Large intestine (tissue), 3 donors: ENCODE results near the gene SYNPO2. TPM values are rescaled to one million over a fixed set of nuclear protein-coding genes. Genes with fewer than 3 reads are reported as not detected.
A peak's percentile ranks its signal among the peaks of the same experiment; 100 is the strongest.
"Not testable (repeated sequence)": the region's sequence is repeated elsewhere in the genome, so short reads cannot be mapped to it uniquely, and the experiment has no call there.

Experiments used
- DNase-seq, 2 donors: peaks; one replicate each; pipeline versions ENCODE4 v3.0.0 to v3.0.0-alpha.2; 2013
- H3K27ac ChIP-seq: one replicate; pipeline ENCODE4 v1.5.1; 2013; ENCODE audit warnings: low read length
- H3K27me3 ChIP-seq: 2 replicates; pipeline ENCODE4 v1.6.1; 2013; ENCODE audit warnings: low read length; ENCODE audit not compliant: control insufficient read depth, insufficient read depth
- H3K36me3 ChIP-seq: 2 replicates; pipeline ENCODE4 v1.6.1; 2013; ENCODE audit warnings: low read length; ENCODE audit not compliant: control insufficient read depth, insufficient read depth
- H3K4me1 ChIP-seq: one replicate; pipeline ENCODE4 v1.6.1; 2013; ENCODE audit warnings: low read length; ENCODE audit not compliant: control insufficient read depth, insufficient read depth
- H3K4me3 ChIP-seq: one replicate; pipeline ENCODE4 v1.5.1; 2013; ENCODE audit warnings: low read length
- H3K9me3 ChIP-seq: one replicate; pipeline ENCODE4 v1.6.1; 2013; ENCODE audit warnings: mild to moderate bottlenecking, low read depth, low read length, moderate library complexity; ENCODE audit not compliant: control insufficient read depth
- WGBS: methylation state at CpG from one replicate; pipeline ENCODE4 v1.1.5; 2013; ENCODE audit warnings: low lambda C conversion rate; ENCODE audit not compliant: insufficient coverage; 5-methylcytosine and 5-hydroxymethylcytosine counted together
- polyA plus RNA-seq: library from polyadenylated mRNA; unstranded; fragments of 120-200 nt; gene quantifications from one replicate; pipeline ENCODE4 v1.2.1, GENCODE V29; 2013

The SYNPO2 gene
- polyA plus RNA-seq, 1 donor = 81.2 TPM

GRCh38 chr4:119011607-119011988, 122.9 kb downstream of the SYNPO2 start:
- no CpG with 5 or more reads among the region's 1 CpG for whole genome bisulfite sequencing
- H3K36me3 ChIP-seq = no peaks in the 10 kb centered on the region
- no peak overlapping the region for H3K4me3 ChIP-seq
- no peaks in the 10 kb centered on the region for H3K9me3 ChIP-seq
- H3K27me3 ChIP-seq = no peaks in the 10 kb centered on the region
- no peaks in the 10 kb centered on the region for H3K4me1 ChIP-seq
- H3K27ac ChIP-seq = no peak overlapping the region
- no peak for DNase-seq

GRCh38 chr4:119014658-119015057, 126.0 kb downstream of the SYNPO2 start:
- no CpG with 5 or more reads among the region's 2 CpGs for WGBS
- Histone ChIP-seq H3K4me1 (no peaks in the 10 kb centered on the region), H3K9me3 (no peaks in the 10 kb centered on the region), H3K36me3 (no peaks in the 10 kb centered on the region), H3K4me3 (no peak overlapping the region), H3K27ac (no peak overlapping the region), H3K27me3 (no peaks in the 10 kb centered on the region)
- no peak for DNase-seq

GRCh38 chr4:119016636-119017035, 128.0 kb downstream of the SYNPO2 start:
- H3K27me3 ChIP-seq = no peaks in the 10 kb centered on the region
- WGBS = 20% methylated on average over 1 of the region's 2 CpGs
- no peak overlapping the region for H3K4me3 ChIP-seq

GRCh38 chr4:119017636-119018035, 129.0 kb downstream of the SYNPO2 start:
- Histone ChIP-seq H3K27me3 (no peaks in the 10 kb centered on the region), H3K4me3 (no peak overlapping the region), H3K4me1 (no peaks in the 10 kb centered on the region), H3K27ac (peak overlapping the region; percentile 67), H3K9me3 (no peaks in the 10 kb centered on the region), H3K36me3 (no peaks in the 10 kb centered on the region)
- WGBS = 78% methylated on average over 2 of the region's 2 CpGs
- no peak for DNase-seq

More at GRCh38 chr4:119016636-119017035, 128.0 kb downstream of the SYNPO2 start:
- H3K9me3 ChIP-seq = no peaks in the 10 kb centered on the region
- H3K27ac ChIP-seq = peak overlapping the region; percentile 67
- no peaks in the 10 kb centered on the region for H3K4me1 ChIP-seq
- H3K36me3 ChIP-seq = no peaks in the 10 kb centered on the region
- DNase-seq = peak in 1 of 2 donors; percentile 38

DNA sequence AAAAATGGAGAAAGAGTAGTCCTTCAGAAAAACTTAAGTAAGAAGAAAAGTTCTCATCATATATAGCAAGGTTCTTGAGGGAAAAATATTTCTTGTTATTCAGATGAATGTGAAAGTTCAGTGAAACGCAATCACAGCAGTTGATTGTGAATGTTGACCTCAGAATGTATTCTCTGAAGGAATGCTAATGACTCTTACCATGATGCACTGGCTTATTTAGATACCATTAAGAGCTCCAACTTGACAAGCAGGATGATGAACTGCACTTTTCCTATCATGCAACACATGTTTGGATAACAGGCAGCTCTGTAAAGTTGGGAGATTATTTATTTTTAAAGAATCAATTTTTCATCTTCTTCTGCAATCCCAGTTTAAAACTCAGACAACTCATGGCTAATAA, 131.5 kb downstream of the SYNPO2 start:
- Histone ChIP-seq H3K4me3 (no peak overlapping the region), H3K9me3 (no peaks in the 10 kb centered on the region), H3K4me1 (peaks cover 3% of the 10 kb centered on the region), H3K36me3 (no peaks in the 10 kb centered on the region), H3K27ac (no peak overlapping the region), H3K27me3 (no peaks in the 10 kb centered on the region)
- WGBS = 40% methylated on average over 1 of the region's 1 CpG
- DNase-seq = no peak

GRCh38 chr4:119022520-119022919, 133.9 kb downstream of the SYNPO2 start:
- not testable (repeated sequence) for H3K27me3 ChIP-seq, H3K4me1 ChIP-seq

DNA sequence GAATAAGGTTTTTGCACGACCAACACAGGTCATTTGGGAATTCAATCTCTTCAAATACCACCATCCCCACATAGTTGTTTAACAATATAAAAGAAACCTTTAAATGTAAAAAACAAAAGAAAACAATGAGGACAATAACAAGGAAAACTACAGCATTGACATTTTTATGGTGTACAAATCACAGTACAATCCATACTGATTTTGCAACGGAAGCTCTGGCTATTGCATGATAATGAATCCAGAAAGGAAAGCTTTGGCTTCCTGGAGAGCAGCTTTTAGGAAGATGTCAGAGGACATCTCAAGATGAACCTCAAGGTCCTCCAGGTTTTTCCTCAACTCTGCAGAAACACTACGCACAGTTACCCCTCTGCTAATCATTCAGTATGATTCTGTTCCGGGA, 135.4 kb downstream of the SYNPO2 start:
- Histone ChIP-seq H3K27ac (no peak overlapping the region), H3K4me3 (no peak overlapping the region), H3K27me3 (no peaks in the 10 kb centered on the region), H3K36me3 (no peaks in the 10 kb centered on the region), H3K4me1 (peaks cover 10% of the 10 kb centered on the region), H3K9me3 (no peaks in the 10 kb centered on the region)
- DNase-seq = no peak
- WGBS = no CpG with 5 or more reads among the region's 4 CpGs

More at GRCh38 chr4:119022520-119022919, 133.9 kb downstream of the SYNPO2 start:
- not testable (repeated sequence) for DNase-seq, H3K36me3 ChIP-seq, H3K4me3 ChIP-seq, H3K9me3 ChIP-seq, H3K27ac ChIP-seq
- WGBS = no CpG with 5 or more reads among the region's 4 CpGs

DNA sequence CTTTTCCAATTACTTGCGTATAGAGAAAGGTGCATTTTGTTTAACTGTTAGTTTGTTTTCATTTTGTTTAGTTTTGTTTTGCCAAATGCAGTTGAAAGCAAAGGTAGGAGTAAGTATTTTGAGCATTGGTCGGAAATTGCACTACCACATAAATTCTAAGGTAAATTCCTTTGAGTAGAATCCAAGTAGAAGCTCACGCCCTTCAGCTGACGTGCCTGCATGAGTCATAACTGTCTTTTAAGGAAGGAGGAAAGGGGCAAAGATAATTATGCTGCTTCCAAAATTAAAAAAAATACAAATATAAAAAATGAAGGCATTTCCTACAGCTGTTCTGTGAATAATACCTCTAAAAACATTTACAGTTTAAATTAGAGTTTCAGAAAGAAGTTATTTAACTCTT, 136.8 kb downstream of the SYNPO2 start:
- H3K27me3 ChIP-seq = no peaks in the 10 kb centered on the region
- H3K4me1 ChIP-seq = peaks cover 10% of the 10 kb centered on the region
- peak; percentile 35 to 51 for DNase-seq
- no peak overlapping the region for H3K4me3 ChIP-seq
- peaks cover 3% of the 10 kb centered on the region for H3K36me3 ChIP-seq
- H3K9me3 ChIP-seq = no peaks in the 10 kb centered on the region
- peak overlapping the region; percentile 71 for H3K27ac ChIP-seq
- 45% methylated on average over 3 of the region's 4 CpGs for WGBS

DNA sequence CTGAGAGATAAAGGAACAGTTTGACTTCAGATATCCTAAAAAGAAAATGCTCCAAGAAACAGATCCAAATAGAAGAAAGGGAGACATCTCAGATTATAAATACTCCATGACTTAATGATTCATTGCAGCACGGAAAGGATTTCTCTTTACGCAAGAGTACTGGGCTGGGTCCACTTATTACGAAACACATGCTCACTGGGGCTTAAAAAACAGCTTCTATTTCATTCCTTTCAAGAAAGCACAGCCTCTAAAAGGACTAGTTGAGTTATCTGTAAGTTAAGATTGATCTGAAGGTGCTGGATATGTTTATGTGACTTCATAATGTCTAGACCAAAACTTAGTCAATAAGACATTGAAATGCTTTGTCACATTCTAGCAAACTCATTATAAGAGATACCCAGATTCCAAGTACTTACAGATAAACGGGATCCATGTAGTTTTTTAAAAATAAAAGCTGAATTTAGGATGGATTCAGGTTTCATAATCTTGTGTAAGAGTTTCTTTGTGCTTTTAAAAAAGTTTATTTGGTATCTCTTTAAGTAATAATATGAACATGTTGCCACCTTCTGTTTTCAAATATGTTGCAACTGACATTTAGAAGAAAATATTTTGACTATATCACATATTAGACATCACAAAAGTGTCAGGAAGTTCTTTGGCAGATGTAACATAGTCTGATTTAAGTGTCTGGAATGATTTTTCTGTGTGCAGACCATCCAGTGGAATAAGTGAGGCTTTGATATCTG, 137.4 kb downstream of the SYNPO2 start:
- H3K27ac ChIP-seq = peak overlapping the region; percentile 71
- H3K4me1 ChIP-seq = peaks cover 10% of the 10 kb centered on the region
- H3K9me3 ChIP-seq = no peaks in the 10 kb centered on the region
- no peaks in the 10 kb centered on the region for H3K27me3 ChIP-seq
- peaks cover 10% of the 10 kb centered on the region for H3K36me3 ChIP-seq
- no peak overlapping the region for H3K4me3 ChIP-seq
- 100% methylated on average over 1 of the region's 4 CpGs for WGBS
- DNase-seq = peak; percentile 39 to 70

GRCh38 chr4:119026662-119027444, 138.2 kb downstream of the SYNPO2 start:
- peaks cover 17% of the 10 kb centered on the region for H3K36me3 ChIP-seq
- peaks cover 10% of the 10 kb centered on the region for H3K4me1 ChIP-seq
- 50% methylated on average over 1 of the region's 22 CpGs for WGBS
- H3K27ac ChIP-seq = peak overlapping the region; percentile 71
- peak overlapping the region; percentile 17 for H3K4me3 ChIP-seq
- no peak for DNase-seq
- no peaks in the 10 kb centered on the region for H3K27me3 ChIP-seq
- H3K9me3 ChIP-seq = no peaks in the 10 kb centered on the region
